ENCODE data around the gene MYL11.

Gene MYL11

GRCh38 chr16:30346286-30346685, 28.3 kb upstream of the MYL11 start:
- TF ChIP-seq FOXP2 (optimal IDR thresholded peaks at IDR 0.05; ENCODE audit: borderline replicate concordance, extremely low read depth, extremely low read length, insufficient read depth) (no peak), POLR2AphosphoS5 (IDR thresholded peaks at IDR 0.05; ENCODE audit: low read depth, low read length) (no peak), SIN3A (IDR thresholded peaks at IDR 0.05; ENCODE audit: borderline replicate concordance, insufficient read depth, low read length) (no peak), TAF1 (IDR thresholded peaks at IDR 0.05; ENCODE audit: borderline replicate concordance, insufficient read depth, low read length) (no peak)
- TF ChIP-seq, protein P1, sequence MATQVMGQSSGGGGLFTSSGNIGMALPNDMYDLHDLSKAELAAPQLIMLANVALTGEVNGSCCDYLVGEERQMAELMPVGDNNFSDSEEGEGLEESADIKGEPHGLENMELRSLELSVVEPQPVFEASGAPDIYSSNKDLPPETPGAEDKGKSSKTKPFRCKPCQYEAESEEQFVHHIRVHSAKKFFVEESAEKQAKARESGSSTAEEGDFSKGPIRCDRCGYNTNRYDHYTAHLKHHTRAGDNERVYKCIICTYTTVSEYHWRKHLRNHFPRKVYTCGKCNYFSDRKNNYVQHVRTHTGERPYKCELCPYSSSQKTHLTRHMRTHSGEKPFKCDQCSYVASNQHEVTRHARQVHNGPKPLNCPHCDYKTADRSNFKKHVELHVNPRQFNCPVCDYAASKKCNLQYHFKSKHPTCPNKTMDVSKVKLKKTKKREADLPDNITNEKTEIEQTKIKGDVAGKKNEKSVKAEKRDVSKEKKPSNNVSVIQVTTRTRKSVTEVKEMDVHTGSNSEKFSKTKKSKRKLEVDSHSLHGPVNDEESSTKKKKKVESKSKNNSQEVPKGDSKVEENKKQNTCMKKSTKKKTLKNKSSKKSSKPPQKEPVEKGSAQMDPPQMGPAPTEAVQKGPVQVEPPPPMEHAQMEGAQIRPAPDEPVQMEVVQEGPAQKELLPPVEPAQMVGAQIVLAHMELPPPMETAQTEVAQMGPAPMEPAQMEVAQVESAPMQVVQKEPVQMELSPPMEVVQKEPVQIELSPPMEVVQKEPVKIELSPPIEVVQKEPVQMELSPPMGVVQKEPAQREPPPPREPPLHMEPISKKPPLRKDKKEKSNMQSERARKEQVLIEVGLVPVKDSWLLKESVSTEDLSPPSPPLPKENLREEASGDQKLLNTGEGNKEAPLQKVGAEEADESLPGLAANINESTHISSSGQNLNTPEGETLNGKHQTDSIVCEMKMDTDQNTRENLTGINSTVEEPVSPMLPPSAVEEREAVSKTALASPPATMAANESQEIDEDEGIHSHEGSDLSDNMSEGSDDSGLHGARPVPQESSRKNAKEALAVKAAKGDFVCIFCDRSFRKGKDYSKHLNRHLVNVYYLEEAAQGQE (IDR thresholded peaks at IDR 0.05; ENCODE audit: insufficient read depth in 1 of 2, low read depth in 2 of 2, low read length in 2 of 2), result no peak

DNA sequence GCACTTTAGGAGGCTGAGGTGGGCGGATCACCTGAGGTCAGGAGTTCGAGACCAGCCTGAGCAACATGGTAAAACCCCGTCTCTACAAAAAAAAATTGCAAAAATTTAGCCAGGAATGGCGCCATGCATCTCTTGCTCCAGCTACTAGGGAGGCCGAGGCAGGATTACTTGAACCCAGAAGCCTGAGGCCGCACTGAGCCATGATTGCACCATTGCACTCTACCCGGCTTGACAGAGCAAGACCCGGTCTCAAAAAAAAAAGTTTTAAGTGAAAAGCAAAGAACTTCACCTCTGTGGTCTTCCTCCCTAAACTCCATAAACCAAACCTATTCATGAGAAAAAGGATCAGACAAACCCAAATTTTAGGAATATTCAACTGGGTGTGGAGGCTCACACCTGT, 26.5 kb upstream of the MYL11 start:
- TF ChIP-seq SIN3A (IDR thresholded peaks at IDR 0.05; ENCODE audit: borderline replicate concordance, insufficient read depth, low read length) (no peak), POLR2AphosphoS5 (IDR thresholded peaks at IDR 0.05; ENCODE audit: low read depth, low read length) (no peak), FOXP2 (optimal IDR thresholded peaks at IDR 0.05; ENCODE audit: borderline replicate concordance, extremely low read depth, extremely low read length, insufficient read depth) (no peak), TAF1 (IDR thresholded peaks at IDR 0.05; ENCODE audit: borderline replicate concordance, insufficient read depth, low read length) (no peak)
- TF ChIP-seq, protein P1 (IDR thresholded peaks at IDR 0.05; ENCODE audit: insufficient read depth in 1 of 2, low read depth in 2 of 2, low read length in 2 of 2), result no peak

GRCh38 chr16:30348929-30349328, 25.7 kb upstream of the MYL11 start:
- TF ChIP-seq SIN3A (IDR thresholded peaks at IDR 0.05; ENCODE audit: borderline replicate concordance, insufficient read depth, low read length), result no peak
- no peak for TF ChIP-seq POLR2AphosphoS5 (IDR thresholded peaks at IDR 0.05; ENCODE audit: low read depth, low read length)
- no peak for TF ChIP-seq TAF1 (IDR thresholded peaks at IDR 0.05; ENCODE audit: borderline replicate concordance, insufficient read depth, low read length)
- no peak for TF ChIP-seq FOXP2 (optimal IDR thresholded peaks at IDR 0.05; ENCODE audit: borderline replicate concordance, extremely low read depth, extremely low read length, insufficient read depth)
- TF ChIP-seq, protein P1 (IDR thresholded peaks at IDR 0.05; ENCODE audit: insufficient read depth in 1 of 2, low read depth in 2 of 2, low read length in 2 of 2), result no peak

GRCh38 chr16:30349675-30350074, 24.9 kb upstream of the MYL11 start:
- TF ChIP-seq, protein P1 (IDR thresholded peaks at IDR 0.05; ENCODE audit: insufficient read depth in 1 of 2, low read depth in 2 of 2, low read length in 2 of 2), result no peak
- TF ChIP-seq TAF1 (IDR thresholded peaks at IDR 0.05; ENCODE audit: borderline replicate concordance, insufficient read depth, low read length), result no peak
- no peak for TF ChIP-seq POLR2AphosphoS5 (IDR thresholded peaks at IDR 0.05; ENCODE audit: low read depth, low read length)
- TF ChIP-seq SIN3A (IDR thresholded peaks at IDR 0.05; ENCODE audit: borderline replicate concordance, insufficient read depth, low read length), result no peak
- no peak for TF ChIP-seq FOXP2 (optimal IDR thresholded peaks at IDR 0.05; ENCODE audit: borderline replicate concordance, extremely low read depth, extremely low read length, insufficient read depth)

Measured in PFSK-1 (cell line).